Aorta (tissue), 5 donors: ENCODE measurements around the gene EGFL8. TPM values are rescaled to one million over a fixed set of nuclear protein-coding genes. Genes with fewer than 3 reads are reported as not detected.
"Not testable (repeated sequence)": the region's sequence is repeated elsewhere in the genome, so short reads cannot be mapped to it uniquely, and the experiment has no call there.

ENCODE experiments used
- ATAC-seq: fragments of 200-7000 bp; cut with Tn5 transposase; one replicate; pipeline ENCODE4 v1.9.1; 2022; ENCODE audit warnings: moderate library complexity; ENCODE audit not compliant: low FRiP score
- DNase-seq, 2 donors: peaks; one replicate each; pipeline ENCODE4 v3.0.0-alpha.2; 2020
- H3K27ac ChIP-seq, 2 donors: one replicate each; pipeline ENCODE4 v1.5.1; 2013; ENCODE audit warnings: low read length in 2 of 2, mild to moderate bottlenecking in 2 of 2, moderate library complexity in 2 of 2, control low read depth in 1 of 2, inconsistent platforms in 1 of 2, low read depth in 1 of 2
- H3K27me3 ChIP-seq, 2 donors: one replicate each; pipeline ENCODE4 v1.6.1; 2013; ENCODE audit warnings: control low read depth in 1 of 2, low read length in 1 of 2, mild to moderate bottlenecking in 1 of 2, moderate library complexity in 1 of 2; ENCODE audit not compliant: insufficient read depth in 2 of 2, control insufficient read depth in 1 of 2
- H3K36me3 ChIP-seq, 2 donors: one replicate each; pipeline ENCODE4 v1.6.1; 2013; ENCODE audit warnings: control low read depth in 1 of 2, low read length in 1 of 2, mild to moderate bottlenecking in 1 of 2; ENCODE audit not compliant: insufficient read depth in 2 of 2, control insufficient read depth in 1 of 2
- H3K4me1 ChIP-seq, 2 donors: one replicate each; pipeline ENCODE4 v1.6.1; 2013; ENCODE audit warnings: low read length in 2 of 2, control low read depth in 1 of 2, mild to moderate bottlenecking in 1 of 2, moderate library complexity in 1 of 2; ENCODE audit not compliant: insufficient read depth in 2 of 2, control insufficient read depth in 1 of 2
- H3K4me3 ChIP-seq, 2 donors: one replicate each; pipeline ENCODE4 v1.5.1; 2013; ENCODE audit warnings: low read length in 2 of 2, control low read depth in 1 of 2, mild to moderate bottlenecking in 1 of 2
- H3K9me3 ChIP-seq: one replicate; pipeline ENCODE4 v1.6.1; 2013; ENCODE audit warnings: mild to moderate bottlenecking, low read length; ENCODE audit not compliant: control insufficient read depth
- WGBS, 2 donors: extraction: QIAGEN DNeasy Blood & Tissue Kit; methylation state at CpG; one replicate each; pipeline ENCODE4 v1.1.7; 2013; 5-methylcytosine and 5-hydroxymethylcytosine counted together
- intact Hi-C, 2 donors: fragments of 100-400 bp; cut with DNase I; formaldehyde crosslinking; loops; one replicate each; pipeline versions ENCODE4 v1.14.2 to v1.15.0; 2022
- polyA plus RNA-seq, 2 donors: library from polyadenylated mRNA; stranded (reverse); fragments of 200-250 nt; gene quantifications; one replicate each; pipeline ENCODE4 v1.2.3, GENCODE V29; 2013
- total RNA-seq, 2 donors: library from RNA; stranded (reverse); fragmentation: NEBNext Ultra II Directional; extraction: Animal tissue kit (Norgen Biotek cat#: 25700); gene quantifications; one replicate each; pipeline ENCODE4 v1.2.1, GENCODE V29; 2021
- donor health status: healthy with polysubstance abuse.
- donor health status: Bipolar disorder and iron deficiency.
- donor health status: DM: no; HTN: no; CAD: no.
- donor health status: DM: no; HTN: no; CAD: no.
- donor health status: DM: yes; HTN: yes; CAD: no.

EGFL8 gene
- total and polyA plus RNA-seq, 4 donors: 3.9 to 138 (median 29.7) TPM

- H3K36me3 ChIP-seq: no peaks in the 10 kb centered on the region
- no peak for ATAC-seq
- no peak overlapping the region for H3K4me3 ChIP-seq
- 86 to 87% methylated on average over 17 of the region's 17 CpGs for WGBS, 2 donors
- no peaks in the 10 kb centered on the region for H3K9me3 ChIP-seq
- H3K27me3 ChIP-seq: no peaks in the 10 kb centered on the region
- intact Hi-C loops: loop anchor here (5.0 to 10.0 kb wide), 3 partner anchors 773 to 1006 kb away; partner anchors contain the start of genes HSD17B8 (in 1 of the 2), RING1 (in 1 of the 2), RXRB (in 1 of the 2) and SLC39A7 (in 1 of the 2)
- DNase-seq: no peak
- H3K4me1 ChIP-seq: no peaks in the 10 kb centered on the region
- no peak overlapping the region for H3K27ac ChIP-seq
Observed at GRCh38 chr6:32198866-32199265, 34.5 kb downstream of the EGFL8 start.

DNA sequence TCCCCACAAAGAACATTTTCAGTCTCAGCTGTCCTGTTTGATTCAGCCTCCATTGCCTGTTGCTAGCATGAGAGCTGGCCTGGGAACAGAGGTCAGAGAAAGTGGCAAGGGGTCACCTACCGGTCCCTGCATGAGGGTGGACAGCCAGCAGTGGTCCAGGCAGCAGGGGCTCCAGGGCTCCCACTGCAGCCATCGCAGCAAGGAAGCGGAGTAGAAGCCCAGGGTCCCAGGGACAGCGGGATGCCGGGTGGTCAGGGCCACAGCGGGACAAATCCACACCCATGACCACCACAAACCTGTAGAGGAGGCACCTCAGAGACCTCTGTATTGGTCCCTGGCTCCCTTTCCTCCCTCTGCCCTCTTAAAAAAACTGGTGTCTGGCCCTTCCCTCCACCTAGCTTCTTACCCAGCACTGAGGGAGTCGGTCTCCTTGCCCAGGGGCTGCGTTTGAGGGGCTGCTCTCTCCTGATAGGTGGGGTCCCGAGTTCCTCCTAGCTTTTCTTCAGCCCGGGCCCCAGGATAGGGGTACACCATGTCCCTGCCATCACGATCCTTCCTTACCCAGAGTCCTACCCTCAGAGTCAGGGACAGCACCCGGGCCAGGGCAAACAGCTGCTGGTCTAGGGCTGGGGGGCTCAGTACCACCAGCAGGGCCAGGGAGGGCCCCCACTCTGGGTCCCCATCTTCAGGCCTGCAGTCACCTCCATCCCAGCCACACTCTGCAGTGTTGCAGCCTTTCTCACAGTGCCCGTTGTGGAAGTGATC is 36.5 kb downstream of the EGFL8 start:
- H3K27ac ChIP-seq: no peak overlapping the region
- no peaks in the 10 kb centered on the region for H3K27me3 ChIP-seq
- no peaks in the 10 kb centered on the region for H3K9me3 ChIP-seq
- intact Hi-C loops: no loop called here
- DNase-seq (no peak), ATAC-seq (no peak)
- WGBS, 2 donors: 87 to 90% methylated on average over 13 of the region's 13 CpGs
- no peaks in the 10 kb centered on the region for H3K4me1 ChIP-seq
- H3K4me3 ChIP-seq: no peak overlapping the region
- H3K36me3 ChIP-seq: no peaks in the 10 kb centered on the region

GRCh38 chr6:32202186-32202585 is 37.8 kb downstream of the EGFL8 start:
- ATAC-seq: no peak
- Histone ChIP-seq H3K4me3 (no peak overlapping the region), H3K27me3 (no peaks in the 10 kb centered on the region), H3K36me3 (no peaks in the 10 kb centered on the region), H3K4me1 (no peaks in the 10 kb centered on the region), H3K27ac (no peak overlapping the region), H3K9me3 (no peaks in the 10 kb centered on the region)
- WGBS, 2 donors: 81 to 85% methylated on average over 9 of the region's 9 CpGs
- intact Hi-C loops: no loop called here
- no peak for DNase-seq

- no peaks in the 10 kb centered on the region for H3K4me1 ChIP-seq
- WGBS, 2 donors: 77 to 83% methylated on average over 9 of the region's 9 CpGs
- H3K9me3 ChIP-seq: no peaks in the 10 kb centered on the region
- no peaks in the 10 kb centered on the region for H3K36me3 ChIP-seq
- intact Hi-C loops: no loop called here
- no peaks in the 10 kb centered on the region for H3K27me3 ChIP-seq
- no peak overlapping the region for H3K27ac ChIP-seq
- DNase-seq (no peak), ATAC-seq (no peak)
- no peak overlapping the region for H3K4me3 ChIP-seq
Observed at GRCh38 chr6:32203426-32204267, 39.3 kb downstream of the EGFL8 start.

GRCh38 chr6:32204268-32204715 is 39.9 kb downstream of the EGFL8 start:
- H3K36me3 ChIP-seq: no peaks in the 10 kb centered on the region
- 75 to 78% methylated on average over 3 of the region's 3 CpGs for WGBS, 2 donors

GRCh38 chr6:32208996-32209395 is 44.6 kb downstream of the EGFL8 start:
- Histone ChIP-seq H3K4me1 (no peaks in the 10 kb centered on the region), H3K9me3 (no peaks in the 10 kb centered on the region), H3K27ac (no peak overlapping the region), H3K27me3 (no peaks in the 10 kb centered on the region), H3K4me3 (no peak overlapping the region), H3K36me3 (no peaks in the 10 kb centered on the region)
- intact Hi-C loops: no loop called here
- ATAC-seq (no peak), DNase-seq (no peak)
- WGBS, 2 donors: 80 to 82% methylated on average over 1 of the region's 1 CpG

More at GRCh38 chr6:32204268-32204715, 39.9 kb downstream of the EGFL8 start:
- DNase-seq (no peak), ATAC-seq (no peak)
- Histone ChIP-seq H3K4me1 (no peaks in the 10 kb centered on the region), H3K27me3 (no peaks in the 10 kb centered on the region), H3K4me3 (no peak overlapping the region), H3K27ac (no peak overlapping the region), H3K9me3 (no peaks in the 10 kb centered on the region)
- intact Hi-C loops: no loop called here

DNA sequence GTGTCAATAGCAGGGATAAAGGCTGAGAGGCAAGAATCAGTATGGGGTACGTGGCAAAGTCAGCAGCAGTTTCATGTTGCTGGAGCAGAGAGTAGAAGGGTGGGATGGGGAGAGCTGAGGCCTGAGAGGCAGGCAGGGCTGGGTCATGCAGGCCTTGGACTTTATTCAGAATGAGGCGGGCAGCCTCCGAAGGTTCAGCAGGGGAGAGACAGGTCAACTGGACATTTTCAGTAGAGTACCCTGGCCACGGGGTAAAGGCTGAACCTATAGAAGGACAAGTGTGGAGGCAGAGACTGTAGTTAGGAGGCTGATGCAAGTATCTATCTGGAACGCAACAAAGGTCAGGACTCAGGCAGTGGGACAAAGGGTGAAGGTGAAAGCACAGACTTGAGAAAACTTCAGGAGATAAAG is 45.8 kb downstream of the EGFL8 start:
- DNase-seq (no peak), ATAC-seq (no peak)
- Histone ChIP-seq H3K36me3 (no peaks in the 10 kb centered on the region), H3K27me3 (no peaks in the 10 kb centered on the region), H3K4me3 (no peak overlapping the region), H3K4me1 (no peaks in the 10 kb centered on the region), H3K27ac (no peak overlapping the region), H3K9me3 (no peaks in the 10 kb centered on the region)
- intact Hi-C loops: no loop called here
- 85 to 86% methylated on average over 5 of the region's 5 CpGs for WGBS, 2 donors

DNA sequence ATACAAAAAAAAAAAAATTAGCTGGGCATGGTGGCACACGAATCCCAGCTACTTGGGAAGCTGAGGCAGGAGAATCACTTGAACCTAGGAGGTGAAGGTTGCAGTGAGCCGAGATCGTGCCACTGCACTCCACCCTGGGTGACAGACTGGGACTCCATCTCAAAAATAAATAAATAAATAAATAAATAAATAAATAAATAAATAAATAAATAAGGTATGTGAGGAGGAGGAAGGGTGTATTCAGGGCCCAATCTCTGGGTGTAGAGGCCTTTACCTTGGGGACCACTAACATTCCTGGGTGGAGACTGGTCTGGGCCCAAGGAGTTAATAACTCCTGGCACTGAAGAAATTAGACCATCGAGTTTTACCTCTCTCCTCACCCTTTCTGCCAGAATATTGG is 47.0 kb downstream of the EGFL8 start:
- H3K27me3 ChIP-seq, H3K36me3 ChIP-seq, ATAC-seq: not testable (repeated sequence)

More for the DNA sequence above, 47.0 kb downstream of the EGFL8 start:
- WGBS, 2 donors: 86% methylated on average over 4 of the region's 4 CpGs
- H3K9me3 ChIP-seq, H3K27ac ChIP-seq, H3K4me1 ChIP-seq, intact Hi-C loops, H3K4me3 ChIP-seq, DNase-seq: not testable (repeated sequence)
